Left lung (tissue), 10 donors: Measurements from ENCODE around the gene PPEF2. TPM values are rescaled to one million over a fixed set of nuclear protein-coding genes. Genes with fewer than 3 reads are reported as not detected.

Source experiments
- ATAC-seq: fragments of 200-7000 bp; cut with Tn5 transposase; one replicate; pipeline ENCODE4 v1.9.1; 2020; ENCODE audit warnings: moderate library complexity
- DNase-seq, 4 donors: peaks; one replicate each; pipeline ENCODE4 v3.0.0-alpha.2; 2013 to 2020
- H3K27ac ChIP-seq, 2 donors: fragments of 200-600 bp; sonication (generic) in 1 of 2; one replicate each; pipeline versions ENCODE4 v1.5.0 to v1.8.0; 2020 to 2021
- H3K27me3 ChIP-seq, 2 donors: fragments of 200-600 bp; sonication (generic) in 1 of 2; one replicate each; pipeline versions ENCODE4 v1.5.0 to v1.8.0; 2020 to 2021
- H3K36me3 ChIP-seq, 2 donors: fragments of 200-600 bp; sonication (generic) in 1 of 2; one replicate each; pipeline versions ENCODE4 v1.5.0 to v1.8.0; 2020 to 2021
- H3K4me1 ChIP-seq, 2 donors: fragments of 200-600 bp; one replicate each; pipeline ENCODE4 v1.8.0; 2021
- H3K4me3 ChIP-seq, 2 donors: fragments of 200-600 bp; sonication (generic) in 1 of 2; one replicate each; pipeline versions ENCODE4 v1.5.0 to v1.8.0; 2020 to 2021; ENCODE audit warnings: mild to moderate bottlenecking in 1 of 2
- H3K9me3 ChIP-seq, 2 donors: fragments of 200-600 bp; sonication (generic) in 1 of 2; one replicate each; pipeline versions ENCODE4 v1.5.0 to v1.8.0; 2020 to 2021
- intact Hi-C, 2 donors: fragments of 100-400 bp; cut with DNase I; formaldehyde crosslinking; loops; one replicate each; pipeline versions ENCODE4 v1.11.2 to v1.14.2; 2022
- polyA plus RNA-seq, 6 donors: library from polyadenylated mRNA; unstranded; fragments of 120-200 nt; gene quantifications; one replicate each; pipeline ENCODE4 v1.2.1, GENCODE V29; 2013; ENCODE audit not compliant: insufficient read length in 6 of 6
- total RNA-seq, 2 donors: library from RNA; stranded (reverse); fragmentation: NEBNext Ultra II Directional; extraction: Animal tissue kit (Norgen Biotek cat#: 25700); gene quantifications; one replicate each; pipeline ENCODE4 v1.2.1, GENCODE V29; 2021
- TF ChIP-seq, protein P1 (sequence below), 2 donors: fragments of 200-600 bp; sonication (generic) in 1 of 2; IDR thresholded peaks; one replicate each; pipeline versions ENCODE4 v1.5.0 to v1.8.0; 2021; ENCODE audit warnings: antibody characterized with exemption in 2 of 2
- donor health status: DM: no; HTN: yes; CAD: no.
- donor health status: DM: no; HTN: no; CAD: no.

PPEF2 gene
- total and polyA plus RNA-seq, 8 donors: 0.06 to 0.54 (median 0.26) TPM; not detected in 4

DNA sequence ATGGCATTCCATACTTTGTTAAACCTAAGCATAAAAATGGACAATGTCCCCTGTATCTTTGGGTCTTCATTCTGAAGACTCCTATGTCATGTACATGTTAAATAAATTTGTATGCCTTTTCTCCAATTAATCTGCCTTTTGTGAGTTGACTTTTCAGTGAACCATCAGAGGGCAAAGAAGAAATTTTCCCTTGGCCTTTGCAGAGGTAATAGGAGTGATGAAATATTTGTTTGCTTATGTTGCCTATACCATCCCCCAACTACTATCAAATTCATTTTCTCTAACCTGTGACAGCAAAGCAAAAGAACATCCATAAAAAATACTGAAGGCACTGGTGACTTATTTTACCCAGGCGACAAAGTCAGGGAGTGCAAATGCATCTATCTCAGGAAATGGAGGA lies 20.3 kb upstream of the PPEF2 start:
- TF ChIP-seq, protein P1, sequence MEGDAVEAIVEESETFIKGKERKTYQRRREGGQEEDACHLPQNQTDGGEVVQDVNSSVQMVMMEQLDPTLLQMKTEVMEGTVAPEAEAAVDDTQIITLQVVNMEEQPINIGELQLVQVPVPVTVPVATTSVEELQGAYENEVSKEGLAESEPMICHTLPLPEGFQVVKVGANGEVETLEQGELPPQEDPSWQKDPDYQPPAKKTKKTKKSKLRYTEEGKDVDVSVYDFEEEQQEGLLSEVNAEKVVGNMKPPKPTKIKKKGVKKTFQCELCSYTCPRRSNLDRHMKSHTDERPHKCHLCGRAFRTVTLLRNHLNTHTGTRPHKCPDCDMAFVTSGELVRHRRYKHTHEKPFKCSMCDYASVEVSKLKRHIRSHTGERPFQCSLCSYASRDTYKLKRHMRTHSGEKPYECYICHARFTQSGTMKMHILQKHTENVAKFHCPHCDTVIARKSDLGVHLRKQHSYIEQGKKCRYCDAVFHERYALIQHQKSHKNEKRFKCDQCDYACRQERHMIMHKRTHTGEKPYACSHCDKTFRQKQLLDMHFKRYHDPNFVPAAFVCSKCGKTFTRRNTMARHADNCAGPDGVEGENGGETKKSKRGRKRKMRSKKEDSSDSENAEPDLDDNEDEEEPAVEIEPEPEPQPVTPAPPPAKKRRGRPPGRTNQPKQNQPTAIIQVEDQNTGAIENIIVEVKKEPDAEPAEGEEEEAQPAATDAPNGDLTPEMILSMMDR (IDR thresholded peaks at IDR 0.05): no peak
- Histone ChIP-seq H3K27ac (no peak overlapping the region), H3K4me1 (no peaks in the 10 kb centered on the region), H3K9me3 (no peaks in the 10 kb centered on the region), H3K27me3 (no peaks in the 10 kb centered on the region), H3K36me3 (peaks cover 0 to 48% of the 10 kb centered on the region in 2 donors), H3K4me3 (no peak overlapping the region)
- no peak for DNase-seq
- no peak for ATAC-seq
- intact Hi-C loops: no loop called here

DNA sequence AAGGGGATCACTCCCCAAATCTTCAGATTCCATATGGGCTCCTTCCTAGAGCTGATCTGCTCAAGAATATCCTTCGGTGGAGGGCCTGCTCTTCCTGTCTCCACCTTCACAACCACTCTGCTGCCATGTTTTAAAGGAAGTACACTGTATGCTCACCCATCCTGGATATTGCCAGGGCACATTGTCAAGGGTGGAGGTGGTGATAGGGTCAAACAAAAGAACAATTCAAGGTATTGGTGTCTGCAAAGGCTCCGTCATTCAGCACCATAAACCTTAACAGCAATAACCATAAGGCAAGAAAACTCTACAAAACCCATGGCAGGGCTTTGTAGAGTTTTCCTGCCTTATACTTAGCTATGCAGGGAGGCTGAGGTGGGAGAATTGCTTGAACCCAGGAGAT lies 19.7 kb upstream of the PPEF2 start:
- no peak for ATAC-seq
- intact Hi-C loops: no loop called here
- TF ChIP-seq, protein P1 (IDR thresholded peaks at IDR 0.05): no peak
- H3K4me3 ChIP-seq: no peak overlapping the region
- H3K27me3 ChIP-seq: no peaks in the 10 kb centered on the region
- H3K4me1 ChIP-seq: no peaks in the 10 kb centered on the region
- no peaks in the 10 kb centered on the region for H3K9me3 ChIP-seq
- no peak for DNase-seq
- H3K27ac ChIP-seq: no peak overlapping the region
- peaks cover 0 to 53% of the 10 kb centered on the region in 2 donors for H3K36me3 ChIP-seq

GRCh38 chr4:75920327-75920726 lies 18.1 kb upstream of the PPEF2 start:
- no peak overlapping the region for H3K27ac ChIP-seq
- no peaks in the 10 kb centered on the region for H3K27me3 ChIP-seq
- TF ChIP-seq, protein P1 (IDR thresholded peaks at IDR 0.05): no peak
- ATAC-seq: no peak
- H3K9me3 ChIP-seq: no peaks in the 10 kb centered on the region
- H3K4me1 ChIP-seq: peaks cover 0 to 4% of the 10 kb centered on the region in 2 donors
- intact Hi-C loops: no loop called here
- peaks cover 0 to 53% of the 10 kb centered on the region in 2 donors for H3K36me3 ChIP-seq
- H3K4me3 ChIP-seq: no peak overlapping the region
- DNase-seq: no peak

GRCh38 chr4:75919920-75920319 lies 17.7 kb upstream of the PPEF2 start:
- intact Hi-C loops: no loop called here
- no peak overlapping the region for H3K4me3 ChIP-seq
- H3K9me3 ChIP-seq: no peaks in the 10 kb centered on the region
- ATAC-seq (no peak), DNase-seq (peak in 1 of 4 donors; percentile 36)
- TF ChIP-seq, protein P1 (IDR thresholded peaks at IDR 0.05): no peak
- H3K4me1 ChIP-seq: peaks cover 0 to 4% of the 10 kb centered on the region in 2 donors
- no peaks in the 10 kb centered on the region for H3K27me3 ChIP-seq
- no peak overlapping the region for H3K27ac ChIP-seq
- peaks cover 0 to 51% of the 10 kb centered on the region in 2 donors for H3K36me3 ChIP-seq

GRCh38 chr4:75916091-75916661 lies 13.9 kb upstream of the PPEF2 start:
- TF ChIP-seq, protein P1 (IDR thresholded peaks at IDR 0.05): peak; percentile 57 to 80
- Histone ChIP-seq H3K4me3 (no peak overlapping the region), H3K27me3 (no peaks in the 10 kb centered on the region), H3K27ac (peak overlapping the region in 1 of 2 donors; percentile 56), H3K9me3 (no peaks in the 10 kb centered on the region), H3K36me3 (peaks cover 0 to 28% of the 10 kb centered on the region in 2 donors), H3K4me1 (peaks cover 0 to 4% of the 10 kb centered on the region in 2 donors)
- peak; percentile 94 for ATAC-seq
- intact Hi-C loops: no loop called here
- DNase-seq: peak in 2 of 4 donors; percentile 52 to 62
